ENCODE results near the gene SREBF2.

DNA sequence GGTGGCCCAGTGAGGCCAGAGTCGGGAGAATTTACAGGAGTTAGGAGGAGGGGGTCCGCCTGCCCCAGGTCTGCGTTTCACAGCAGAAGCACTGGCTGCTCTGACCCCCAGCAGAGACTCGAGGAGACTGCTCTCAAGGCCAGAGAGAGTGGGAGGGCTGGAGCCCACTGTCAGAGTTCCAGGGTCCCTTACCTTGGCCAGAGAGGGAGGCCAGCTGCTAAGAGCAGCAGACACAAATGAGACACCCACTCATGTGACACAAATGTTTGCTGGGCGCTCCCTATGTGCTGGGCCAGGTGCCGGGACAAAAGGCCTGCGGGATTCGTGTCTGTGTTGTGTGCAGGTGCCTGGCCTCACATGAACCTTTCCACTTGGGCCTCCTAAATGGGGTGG, 96.5 kb downstream of the SREBF2 start:
- no peak for TF ChIP-seq NR2C2 (IDR thresholded peaks at IDR 0.05; ENCODE audit: borderline replicate concordance, control insufficient read depth, insufficient read length, low read depth)
- TF ChIP-seq, protein P1, sequence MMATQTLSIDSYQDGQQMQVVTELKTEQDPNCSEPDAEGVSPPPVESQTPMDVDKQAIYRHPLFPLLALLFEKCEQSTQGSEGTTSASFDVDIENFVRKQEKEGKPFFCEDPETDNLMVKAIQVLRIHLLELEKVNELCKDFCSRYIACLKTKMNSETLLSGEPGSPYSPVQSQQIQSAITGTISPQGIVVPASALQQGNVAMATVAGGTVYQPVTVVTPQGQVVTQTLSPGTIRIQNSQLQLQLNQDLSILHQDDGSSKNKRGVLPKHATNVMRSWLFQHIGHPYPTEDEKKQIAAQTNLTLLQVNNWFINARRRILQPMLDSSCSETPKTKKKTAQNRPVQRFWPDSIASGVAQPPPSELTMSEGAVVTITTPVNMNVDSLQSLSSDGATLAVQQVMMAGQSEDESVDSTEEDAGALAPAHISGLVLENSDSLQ (IDR thresholded peaks at IDR 0.05) = no peak
- TF ChIP-seq, protein P2, sequence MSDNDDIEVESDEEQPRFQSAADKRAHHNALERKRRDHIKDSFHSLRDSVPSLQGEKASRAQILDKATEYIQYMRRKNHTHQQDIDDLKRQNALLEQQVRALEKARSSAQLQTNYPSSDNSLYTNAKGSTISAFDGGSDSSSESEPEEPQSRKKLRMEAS (IDR thresholded peaks at IDR 0.05; ENCODE audit: low read depth, low read length) = no peak
- no peak for TF ChIP-seq POLR2A (IDR thresholded peaks at IDR 0.05; ENCODE audit: low read depth, low read length)
- no peak for TF ChIP-seq JUND (IDR thresholded peaks at IDR 0.05; ENCODE audit: low read depth, low read length)
- TF ChIP-seq, protein P3, sequence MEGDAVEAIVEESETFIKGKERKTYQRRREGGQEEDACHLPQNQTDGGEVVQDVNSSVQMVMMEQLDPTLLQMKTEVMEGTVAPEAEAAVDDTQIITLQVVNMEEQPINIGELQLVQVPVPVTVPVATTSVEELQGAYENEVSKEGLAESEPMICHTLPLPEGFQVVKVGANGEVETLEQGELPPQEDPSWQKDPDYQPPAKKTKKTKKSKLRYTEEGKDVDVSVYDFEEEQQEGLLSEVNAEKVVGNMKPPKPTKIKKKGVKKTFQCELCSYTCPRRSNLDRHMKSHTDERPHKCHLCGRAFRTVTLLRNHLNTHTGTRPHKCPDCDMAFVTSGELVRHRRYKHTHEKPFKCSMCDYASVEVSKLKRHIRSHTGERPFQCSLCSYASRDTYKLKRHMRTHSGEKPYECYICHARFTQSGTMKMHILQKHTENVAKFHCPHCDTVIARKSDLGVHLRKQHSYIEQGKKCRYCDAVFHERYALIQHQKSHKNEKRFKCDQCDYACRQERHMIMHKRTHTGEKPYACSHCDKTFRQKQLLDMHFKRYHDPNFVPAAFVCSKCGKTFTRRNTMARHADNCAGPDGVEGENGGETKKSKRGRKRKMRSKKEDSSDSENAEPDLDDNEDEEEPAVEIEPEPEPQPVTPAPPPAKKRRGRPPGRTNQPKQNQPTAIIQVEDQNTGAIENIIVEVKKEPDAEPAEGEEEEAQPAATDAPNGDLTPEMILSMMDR (IDR thresholded peaks at IDR 0.05 in 2 of 3, conservative IDR thresholded peaks at IDR 0.05 in 1 of 3; ENCODE audit: control insufficient read depth in 2 of 3, extremely low read depth in 1 of 3, insufficient read depth in 1 of 3, low read depth in 3 of 3, low read length in 3 of 3) = no peak
- TF ChIP-seq EP300 (IDR thresholded peaks at IDR 0.05; ENCODE audit: borderline replicate concordance in 1 of 2, control insufficient read depth in 1 of 2, low read depth in 2 of 2, low read length in 2 of 2) = no peak
- no peak for TF ChIP-seq HCFC1 (IDR thresholded peaks at IDR 0.05; ENCODE audit: low read length)
- TF ChIP-seq, protein P4, sequence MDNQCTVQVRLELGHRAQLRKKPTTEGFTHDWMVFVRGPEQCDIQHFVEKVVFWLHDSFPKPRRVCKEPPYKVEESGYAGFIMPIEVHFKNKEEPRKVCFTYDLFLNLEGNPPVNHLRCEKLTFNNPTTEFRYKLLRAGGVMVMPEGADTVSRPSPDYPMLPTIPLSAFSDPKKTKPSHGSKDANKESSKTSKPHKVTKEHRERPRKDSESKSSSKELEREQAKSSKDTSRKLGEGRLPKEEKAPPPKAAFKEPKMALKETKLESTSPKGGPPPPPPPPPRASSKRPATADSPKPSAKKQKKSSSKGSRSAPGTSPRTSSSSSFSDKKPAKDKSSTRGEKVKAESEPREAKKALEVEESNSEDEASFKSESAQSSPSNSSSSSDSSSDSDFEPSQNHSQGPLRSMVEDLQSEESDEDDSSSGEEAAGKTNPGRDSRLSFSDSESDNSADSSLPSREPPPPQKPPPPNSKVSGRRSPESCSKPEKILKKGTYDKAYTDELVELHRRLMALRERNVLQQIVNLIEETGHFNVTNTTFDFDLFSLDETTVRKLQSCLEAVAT (IDR thresholded peaks at IDR 0.05) = no peak
